ENCODE data around the gene SFRP2.

DNA sequence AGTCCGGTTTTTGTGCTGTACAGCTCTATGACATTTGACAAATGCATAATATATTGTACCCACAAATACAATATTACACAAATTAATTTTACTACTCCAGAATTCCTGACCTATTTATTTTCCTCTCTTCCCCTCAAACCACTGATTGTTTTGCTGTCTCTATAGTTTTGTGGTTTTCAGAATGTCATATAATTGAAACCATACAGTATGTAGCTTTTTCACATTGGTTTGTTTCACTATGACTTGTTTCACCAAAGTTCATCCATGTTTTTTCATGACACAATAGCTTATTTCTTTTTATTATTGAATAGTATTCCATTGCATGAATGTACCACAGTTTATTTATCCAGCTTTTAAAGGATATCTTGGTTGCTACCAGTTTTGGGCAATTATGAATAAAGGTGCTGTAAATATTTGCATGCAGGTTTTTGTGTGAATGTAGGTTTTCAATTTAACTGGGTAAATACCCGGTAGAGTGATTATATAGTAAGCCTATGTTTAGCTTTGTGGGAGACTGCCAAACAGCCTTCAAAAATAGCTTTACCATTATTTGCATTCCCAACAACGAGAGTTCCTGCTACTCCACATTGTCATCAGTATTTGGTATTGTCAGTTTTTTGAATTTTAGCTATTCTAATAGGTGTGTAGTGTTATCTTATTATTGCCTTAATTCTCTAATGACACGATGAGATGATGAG, 55.0 kb downstream of the SFRP2 start:
- TF ChIP-seq, protein P1, sequence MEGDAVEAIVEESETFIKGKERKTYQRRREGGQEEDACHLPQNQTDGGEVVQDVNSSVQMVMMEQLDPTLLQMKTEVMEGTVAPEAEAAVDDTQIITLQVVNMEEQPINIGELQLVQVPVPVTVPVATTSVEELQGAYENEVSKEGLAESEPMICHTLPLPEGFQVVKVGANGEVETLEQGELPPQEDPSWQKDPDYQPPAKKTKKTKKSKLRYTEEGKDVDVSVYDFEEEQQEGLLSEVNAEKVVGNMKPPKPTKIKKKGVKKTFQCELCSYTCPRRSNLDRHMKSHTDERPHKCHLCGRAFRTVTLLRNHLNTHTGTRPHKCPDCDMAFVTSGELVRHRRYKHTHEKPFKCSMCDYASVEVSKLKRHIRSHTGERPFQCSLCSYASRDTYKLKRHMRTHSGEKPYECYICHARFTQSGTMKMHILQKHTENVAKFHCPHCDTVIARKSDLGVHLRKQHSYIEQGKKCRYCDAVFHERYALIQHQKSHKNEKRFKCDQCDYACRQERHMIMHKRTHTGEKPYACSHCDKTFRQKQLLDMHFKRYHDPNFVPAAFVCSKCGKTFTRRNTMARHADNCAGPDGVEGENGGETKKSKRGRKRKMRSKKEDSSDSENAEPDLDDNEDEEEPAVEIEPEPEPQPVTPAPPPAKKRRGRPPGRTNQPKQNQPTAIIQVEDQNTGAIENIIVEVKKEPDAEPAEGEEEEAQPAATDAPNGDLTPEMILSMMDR (IDR thresholded peaks at IDR 0.05): no peak
- TF ChIP-seq POLR2A (IDR thresholded peaks at IDR 0.05): no peak

Measured in stomach (tissue), 4 donors.